Measurements from ENCODE around the gene C10orf88. TPM values are rescaled to one million over a fixed set of nuclear protein-coding genes. Genes with fewer than 3 reads are reported as not detected.

Gene C10orf88
- total and polyA plus RNA-seq, 5 donors: 4.1 to 7.8 (median 6.6) TPM

DNA sequence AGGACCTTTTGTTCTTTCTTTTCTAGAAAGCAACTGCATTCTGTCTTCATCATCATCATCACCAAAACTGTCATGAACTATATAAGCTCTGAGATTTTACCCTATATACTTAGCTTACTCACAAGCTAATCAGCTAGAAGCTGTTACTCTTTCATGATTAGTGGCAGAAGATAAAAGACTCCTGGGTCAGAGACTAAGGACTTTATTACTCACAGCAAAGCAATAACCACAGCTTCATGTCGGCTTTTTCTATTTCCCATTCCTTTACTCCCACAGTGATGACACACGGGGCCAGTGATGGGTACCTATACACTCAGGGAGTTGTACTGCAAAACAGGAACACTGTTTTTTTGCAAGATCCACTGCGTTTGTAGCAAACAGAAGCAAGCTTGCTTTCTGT lies 8.4 kb upstream of the C10orf88 start:
- no peaks in the 10 kb centered on the region for H3K27me3 ChIP-seq (ENCODE audit: control insufficient read depth, insufficient read depth)
- ATAC-seq (no peak), DNase-seq (no peak)
- WGBS: 73% methylated on average over 3 of the region's 3 CpGs
- no peak overlapping the region for H3K27ac ChIP-seq (ENCODE audit: low read length)
- H3K4me1 ChIP-seq (ENCODE audit: control insufficient read depth, insufficient read depth, low read length): no peaks in the 10 kb centered on the region
- intact Hi-C loops (cut with DNase I): no loop called here
- H3K9me3 ChIP-seq (ENCODE audit: control insufficient read depth, low read length): no peaks in the 10 kb centered on the region
- H3K4me3 ChIP-seq (ENCODE audit: low read length): no peak overlapping the region

DNA sequence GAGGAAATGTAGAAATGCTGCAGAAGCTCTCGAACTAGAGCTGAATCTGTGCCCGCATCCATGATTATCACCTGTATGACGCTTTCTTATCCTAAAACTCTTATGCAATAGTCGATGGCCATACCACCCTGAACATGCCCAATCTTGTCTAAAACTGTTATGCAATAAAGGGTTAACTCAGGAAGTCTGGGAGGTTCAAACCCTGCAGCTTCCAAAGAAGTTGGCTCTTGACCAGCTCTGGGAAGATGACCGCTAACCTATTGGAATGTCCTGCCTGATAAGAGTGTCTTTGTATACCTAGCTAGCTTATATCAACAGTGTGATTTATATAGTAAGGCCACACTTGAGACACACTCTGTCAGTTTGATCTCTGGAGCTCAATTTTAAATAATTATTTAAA lies 3.4 kb upstream of the C10orf88 start:
- WGBS: 74% methylated on average over 5 of the region's 5 CpGs
- ATAC-seq: no peak
- no peaks in the 10 kb centered on the region for H3K4me1 ChIP-seq (ENCODE audit: control insufficient read depth, insufficient read depth, low read length)
- no peak overlapping the region for H3K4me3 ChIP-seq (ENCODE audit: low read length)
- intact Hi-C loops (cut with DNase I): no loop called here
- H3K27ac ChIP-seq (ENCODE audit: low read length): no peak overlapping the region
- no peak for DNase-seq
- H3K27me3 ChIP-seq (ENCODE audit: control insufficient read depth, insufficient read depth): no peaks in the 10 kb centered on the region
- H3K9me3 ChIP-seq (ENCODE audit: control insufficient read depth, low read length): no peaks in the 10 kb centered on the region

DNA sequence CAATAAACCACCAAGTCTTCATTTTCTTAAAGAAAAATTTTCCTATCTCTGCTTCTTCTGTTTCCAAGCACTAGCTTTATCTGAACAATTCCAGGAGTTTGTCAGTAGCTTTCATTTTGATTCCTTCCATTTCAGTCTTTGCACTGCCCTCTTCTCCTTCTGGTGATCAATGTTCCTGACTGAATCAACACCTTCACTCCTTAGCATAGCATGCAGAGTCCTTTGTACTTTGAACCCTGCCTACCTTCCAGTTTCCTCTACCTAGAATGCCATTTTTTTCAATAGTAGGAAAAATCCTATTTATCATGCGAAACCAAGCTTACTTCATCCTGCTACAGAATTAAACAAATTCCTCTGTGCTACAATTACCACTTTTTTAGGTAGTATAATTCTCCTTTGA lies 1.9 kb upstream of the C10orf88 start:
- no peak overlapping the region for H3K27ac ChIP-seq (ENCODE audit: low read length)
- no peaks in the 10 kb centered on the region for H3K4me1 ChIP-seq (ENCODE audit: control insufficient read depth, insufficient read depth, low read length)
- intact Hi-C loops (cut with DNase I): no loop called here
- H3K27me3 ChIP-seq (ENCODE audit: control insufficient read depth, insufficient read depth): no peaks in the 10 kb centered on the region
- ATAC-seq (no peak), DNase-seq (no peak)
- WGBS: 96% methylated on average over 1 of the region's 1 CpG
- no peak overlapping the region for H3K4me3 ChIP-seq (ENCODE audit: low read length)
- no peaks in the 10 kb centered on the region for H3K9me3 ChIP-seq (ENCODE audit: control insufficient read depth, low read length)

DNA sequence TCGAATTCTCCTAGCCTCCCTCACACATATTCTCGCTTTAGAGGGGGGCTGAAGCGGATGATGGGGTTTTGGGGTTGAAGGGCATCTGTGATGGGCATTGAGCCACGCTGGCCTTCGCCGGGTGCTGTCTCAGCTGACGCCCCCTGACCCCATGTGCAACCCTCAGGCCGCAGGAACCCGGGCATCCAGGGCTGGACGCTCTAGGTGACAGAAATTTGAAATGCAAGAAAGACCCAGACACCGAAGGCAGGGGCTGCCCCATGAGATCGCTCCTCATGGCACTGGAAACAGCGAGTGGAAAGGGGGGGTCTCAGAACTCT lies 664 bp upstream of the C10orf88 start:
- no peaks in the 10 kb centered on the region for H3K9me3 ChIP-seq (ENCODE audit: control insufficient read depth, low read length)
- 65% methylated on average over 13 of the region's 13 CpGs for WGBS
- ATAC-seq: no peak
- no peaks in the 10 kb centered on the region for H3K4me1 ChIP-seq (ENCODE audit: control insufficient read depth, insufficient read depth, low read length)
- H3K27me3 ChIP-seq (ENCODE audit: control insufficient read depth, insufficient read depth): no peaks in the 10 kb centered on the region
- DNase-seq: peak in 2 of 3 donors; percentile 17 to 58
- no peak overlapping the region for H3K27ac ChIP-seq (ENCODE audit: low read length)
- intact Hi-C loops (cut with DNase I): no loop called here
- peak overlapping the region; percentile 1 for H3K4me3 ChIP-seq (ENCODE audit: low read length)

DNA sequence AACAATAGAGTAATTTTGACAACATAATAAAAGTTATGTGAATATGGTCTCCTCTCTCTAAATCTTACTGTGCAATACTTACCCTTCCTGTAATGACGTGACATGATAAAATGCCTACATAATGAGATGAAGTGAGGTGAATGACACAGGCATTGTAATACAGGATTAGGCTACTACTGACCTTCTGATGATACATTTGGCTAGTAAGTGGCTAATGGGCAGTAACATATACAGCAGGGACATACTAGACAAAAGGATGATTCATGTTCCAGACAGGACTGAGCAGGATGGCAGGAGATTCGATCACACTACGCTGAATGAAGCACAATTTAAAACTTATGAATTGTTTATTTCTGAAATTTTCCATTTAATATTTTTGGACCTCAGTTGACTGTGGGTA lies 4.7 kb downstream of the C10orf88 start:
- intact Hi-C loops (cut with DNase I): no loop called here
- DNase-seq (no peak), ATAC-seq (no peak)
- no peaks in the 10 kb centered on the region for H3K4me1 ChIP-seq (ENCODE audit: control insufficient read depth, insufficient read depth, low read length)
- 93% methylated on average over 3 of the region's 3 CpGs for WGBS
- H3K9me3 ChIP-seq (ENCODE audit: control insufficient read depth, low read length): no peaks in the 10 kb centered on the region
- no peak overlapping the region for H3K27ac ChIP-seq (ENCODE audit: low read length)
- H3K4me3 ChIP-seq (ENCODE audit: low read length): no peak overlapping the region
- H3K27me3 ChIP-seq (ENCODE audit: control insufficient read depth, insufficient read depth): no peaks in the 10 kb centered on the region

DNA sequence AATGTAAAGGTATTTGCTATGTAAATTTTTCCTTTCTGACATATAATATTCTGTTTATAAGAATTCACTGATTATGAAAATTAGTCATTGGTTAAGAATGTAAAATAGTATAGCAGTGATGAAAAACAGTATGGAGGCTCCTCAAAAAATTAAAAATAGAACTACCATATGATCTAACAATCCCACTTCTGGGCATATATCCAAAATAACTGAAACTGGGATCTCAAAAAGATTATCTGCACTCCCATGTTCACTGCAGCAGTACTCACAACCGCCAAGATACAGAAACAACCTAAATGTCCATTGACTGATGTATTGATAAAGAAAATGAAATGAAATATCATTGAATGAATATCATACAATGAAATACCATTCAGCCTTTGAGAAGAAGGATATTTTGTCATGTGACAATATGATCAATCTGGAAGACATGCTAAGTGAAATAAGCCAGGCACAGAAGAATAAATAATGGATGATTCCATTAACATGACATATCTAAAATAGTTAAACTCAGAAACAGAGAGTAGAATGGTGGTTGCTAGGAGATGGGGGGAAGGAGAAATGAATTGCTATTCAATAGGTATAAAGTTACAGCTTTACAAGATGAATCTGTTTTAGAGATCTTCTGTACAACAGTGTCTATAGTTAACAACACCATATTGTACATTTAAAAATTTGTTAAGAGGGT lies 14.0 kb downstream of the C10orf88 start:
- intact Hi-C loops (cut with DNase I): no loop called here
- no peak for DNase-seq
- no peaks in the 10 kb centered on the region for H3K27me3 ChIP-seq (ENCODE audit: control insufficient read depth, insufficient read depth)
- H3K4me3 ChIP-seq (ENCODE audit: low read length): no peak overlapping the region
- H3K27ac ChIP-seq (ENCODE audit: low read length): no peak overlapping the region
- no peak for ATAC-seq
- 33% methylated on average over 1 of the region's 1 CpG for WGBS
- H3K4me1 ChIP-seq (ENCODE audit: control insufficient read depth, insufficient read depth, low read length): no peaks in the 10 kb centered on the region
- H3K9me3 ChIP-seq (ENCODE audit: control insufficient read depth, low read length): no peaks in the 10 kb centered on the region

DNA sequence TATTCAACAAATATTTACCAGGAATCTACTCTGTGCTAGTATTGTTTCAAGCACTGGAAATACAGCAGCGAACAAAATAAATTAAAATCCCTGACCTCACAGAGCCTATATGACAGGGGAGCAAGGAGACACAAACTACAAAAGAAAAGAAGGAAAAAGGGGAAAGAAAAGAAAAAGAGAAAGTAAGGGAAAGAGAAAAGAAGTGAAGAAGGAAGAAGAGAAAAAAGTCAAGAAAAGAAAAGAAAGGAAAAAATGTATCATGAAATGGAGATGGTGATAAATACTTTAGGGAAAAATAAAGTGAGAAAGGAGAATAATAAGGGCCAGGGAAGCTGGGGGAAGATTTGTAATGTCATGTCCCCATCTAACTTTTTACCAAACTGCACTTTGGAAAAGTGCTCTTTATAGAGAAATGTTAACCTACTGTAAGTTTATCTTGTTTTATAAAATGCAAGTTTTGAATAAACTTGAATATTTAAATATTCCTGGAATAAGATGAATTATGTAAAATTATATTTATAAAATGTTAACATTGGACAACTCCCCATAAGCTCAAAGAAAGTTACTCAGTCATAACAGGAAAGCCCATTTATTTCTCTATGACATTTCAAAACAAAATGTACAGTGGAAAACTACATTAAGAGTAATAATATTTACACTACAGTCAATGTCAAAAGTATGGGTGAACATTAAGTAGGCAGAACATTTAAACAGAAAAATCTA lies 14.7 kb downstream of the C10orf88 start:
- Histone ChIP-seq H3K27ac (ENCODE audit: low read length) (no peak overlapping the region), H3K4me3 (ENCODE audit: low read length) (no peak overlapping the region), H3K4me1 (ENCODE audit: control insufficient read depth, insufficient read depth, low read length) (no peaks in the 10 kb centered on the region), H3K27me3 (ENCODE audit: control insufficient read depth, insufficient read depth) (no peaks in the 10 kb centered on the region), H3K9me3 (ENCODE audit: control insufficient read depth, low read length) (no peaks in the 10 kb centered on the region)
- ATAC-seq (no peak), DNase-seq (no peak)
- intact Hi-C loops (cut with DNase I): no loop called here
- 97% methylated on average over 1 of the region's 1 CpG for WGBS

DNA sequence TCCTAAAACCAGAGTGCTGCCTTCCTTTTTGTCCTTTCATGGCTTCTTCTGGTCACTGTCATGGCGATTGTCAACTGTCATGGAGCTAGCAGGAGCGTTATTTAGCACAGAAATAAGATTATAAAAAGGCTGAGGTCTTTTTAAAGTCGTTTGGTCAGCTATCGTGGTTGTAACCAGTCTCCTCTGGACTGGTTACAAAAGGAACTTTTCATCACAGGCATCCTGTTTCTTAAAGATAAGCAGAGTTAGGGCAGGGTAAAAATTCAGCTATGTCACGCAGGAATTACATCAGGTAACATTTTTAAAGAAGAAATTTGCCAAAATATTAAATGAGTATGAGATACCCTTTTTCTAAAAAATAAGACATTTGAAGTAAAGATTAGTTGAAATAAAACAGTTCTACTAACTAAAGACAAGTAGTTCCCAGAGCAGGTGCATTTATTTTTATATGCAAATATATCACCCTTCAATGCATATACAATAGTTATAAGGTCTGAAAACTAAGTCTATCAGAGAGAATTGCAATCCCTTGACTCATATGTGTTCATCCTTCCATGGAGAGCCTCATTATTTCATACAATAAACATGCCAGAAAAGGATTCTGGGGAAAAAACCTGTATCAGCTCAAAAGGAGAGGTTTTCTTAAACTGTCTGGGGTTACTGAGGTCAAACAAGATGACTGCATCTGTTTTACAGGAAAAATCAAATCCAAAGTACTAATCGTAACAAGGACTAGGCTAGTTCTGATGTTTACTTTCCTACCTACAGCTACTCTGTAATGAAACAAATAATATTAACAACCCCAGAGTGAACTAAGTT lies 22.7 kb downstream of the C10orf88 start:
- Histone ChIP-seq H3K4me1 (ENCODE audit: control insufficient read depth, insufficient read depth, low read length) (no peaks in the 10 kb centered on the region), H3K4me3 (ENCODE audit: low read length) (no peak overlapping the region), H3K27me3 (ENCODE audit: control insufficient read depth, insufficient read depth) (no peaks in the 10 kb centered on the region), H3K9me3 (ENCODE audit: control insufficient read depth, low read length) (no peaks in the 10 kb centered on the region), H3K27ac (ENCODE audit: low read length) (no peak overlapping the region)
- intact Hi-C loops (cut with DNase I): no loop called here
- 54% methylated on average over 6 of the region's 6 CpGs for WGBS
- DNase-seq (no peak), ATAC-seq (no peak)

DNA sequence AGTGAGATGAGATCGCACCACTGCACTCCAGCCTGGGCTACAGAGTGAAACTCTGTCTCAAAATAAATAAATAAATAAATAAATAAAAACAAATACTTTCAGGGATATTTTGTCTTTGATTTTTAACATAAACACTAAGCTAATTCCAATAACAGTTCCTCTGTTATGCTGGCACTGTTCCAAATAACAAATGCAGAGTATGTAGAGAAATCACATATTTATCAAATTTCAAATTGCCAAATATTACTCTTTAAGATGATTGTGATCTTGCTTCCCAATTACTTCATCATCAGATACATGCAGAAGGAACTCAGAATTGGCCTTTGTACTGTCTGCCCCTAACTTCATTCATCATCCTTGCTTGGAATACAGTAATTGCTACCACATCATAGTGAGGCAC lies 23.9 kb downstream of the C10orf88 start:
- H3K27ac ChIP-seq (ENCODE audit: low read length): no peak overlapping the region
- ATAC-seq (no peak), DNase-seq (no peak)
- no peaks in the 10 kb centered on the region for H3K4me1 ChIP-seq (ENCODE audit: control insufficient read depth, insufficient read depth, low read length)
- no peak overlapping the region for H3K4me3 ChIP-seq (ENCODE audit: low read length)
- no peaks in the 10 kb centered on the region for H3K9me3 ChIP-seq (ENCODE audit: control insufficient read depth, low read length)
- H3K27me3 ChIP-seq (ENCODE audit: control insufficient read depth, insufficient read depth): no peaks in the 10 kb centered on the region
- intact Hi-C loops (cut with DNase I): no loop called here
- WGBS: 100% methylated on average over 1 of the region's 1 CpG

DNA sequence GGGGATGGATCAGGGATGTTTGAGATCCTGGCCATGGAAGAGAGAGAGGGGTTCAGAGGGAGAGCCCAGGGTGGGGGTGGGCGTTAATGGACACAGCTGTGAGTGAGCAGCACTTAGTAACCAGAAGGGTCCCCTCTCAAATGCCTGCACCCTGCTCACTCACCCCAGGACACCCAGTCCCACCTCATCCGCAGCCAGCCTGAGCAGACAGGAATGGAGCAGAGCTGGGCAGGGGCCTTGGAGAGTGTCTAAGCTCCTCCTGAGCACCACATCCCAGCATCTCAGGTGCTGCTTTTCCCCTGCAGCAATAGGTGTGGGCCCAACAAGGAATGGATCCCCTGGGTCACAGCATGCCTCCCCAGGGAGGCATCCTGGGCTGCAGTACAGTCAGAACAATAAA lies 38.3 kb downstream of the C10orf88 start:
- no peaks in the 10 kb centered on the region for H3K9me3 ChIP-seq (ENCODE audit: control insufficient read depth, low read length)
- ATAC-seq (no peak), DNase-seq (no peak)
- no peak overlapping the region for H3K4me3 ChIP-seq (ENCODE audit: low read length)
- no peaks in the 10 kb centered on the region for H3K27me3 ChIP-seq (ENCODE audit: control insufficient read depth, insufficient read depth)
- no peaks in the 10 kb centered on the region for H3K4me1 ChIP-seq (ENCODE audit: control insufficient read depth, insufficient read depth, low read length)
- H3K27ac ChIP-seq (ENCODE audit: low read length): no peak overlapping the region
- 66% methylated on average over 2 of the region's 2 CpGs for WGBS
- intact Hi-C loops (cut with DNase I): no loop called here

DNA sequence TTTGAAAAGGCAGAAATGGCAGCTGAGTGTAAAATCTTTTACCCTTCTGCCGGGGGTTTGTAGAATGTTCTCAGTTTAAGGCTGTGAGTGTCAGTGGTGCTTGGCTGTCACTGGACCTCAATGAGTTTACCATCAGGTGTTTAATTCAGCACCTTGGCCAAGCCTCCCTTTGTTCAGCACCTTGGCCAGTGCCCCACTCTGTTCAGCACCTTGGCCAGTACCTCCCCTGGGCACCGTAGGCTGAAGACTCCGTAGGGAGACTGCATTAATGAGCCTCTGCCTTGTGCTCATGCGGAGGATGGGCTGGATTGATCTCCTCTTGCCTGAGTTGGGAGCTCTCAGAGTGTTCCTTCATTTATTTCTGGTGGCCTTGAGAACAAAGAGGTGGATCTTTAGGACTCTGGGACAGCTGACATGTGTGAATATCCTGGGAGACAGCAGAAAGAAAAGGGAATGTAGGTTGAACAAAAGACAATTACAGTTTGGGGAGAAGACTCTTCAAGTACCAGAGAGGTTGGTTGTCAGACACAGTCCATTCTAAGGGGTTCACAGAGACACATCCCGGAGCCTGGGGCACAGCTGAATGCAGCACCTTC lies 42.0 kb downstream of the C10orf88 start:
- Histone ChIP-seq H3K27me3 (ENCODE audit: control insufficient read depth, insufficient read depth) (no peaks in the 10 kb centered on the region), H3K4me3 (ENCODE audit: low read length) (no peak overlapping the region), H3K9me3 (ENCODE audit: control insufficient read depth, low read length) (no peaks in the 10 kb centered on the region), H3K27ac (ENCODE audit: low read length) (no peak overlapping the region), H3K4me1 (ENCODE audit: control insufficient read depth, insufficient read depth, low read length) (no peaks in the 10 kb centered on the region)
- peak; percentile 45 to 79 for ATAC-seq
- intact Hi-C loops (cut with DNase I): no loop called here
- DNase-seq: peak; percentile 19 to 64 (median 58)
- WGBS: 20% methylated on average over 5 of the region's 5 CpGs

Data from right cardiac atrium (tissue), 5 donors.